ENCODE measurements around the gene LDLRAD4.

The LDLRAD4 gene

GRCh38 chr18:13548966-13549879, 330.7 kb downstream of the LDLRAD4 start:
- TF ChIP-seq Cebpa-rat (IDR thresholded peaks at IDR 0.05) = peak in 3 of 11 experiments; percentile 26 to 52 (median 45); a peak in 5 of 22 replicates
- H3K9me3 ChIP-seq (replicated peaks in 1 of 11) = peaks cover 11 to 43% (median 40%) of the 10 kb centered on the region in 11 experiments; a peak in 21 of 22 replicates
- H4K20me1 ChIP-seq = peaks cover 0 to 4% (median 0%) of the 10 kb centered on the region in 11 experiments; a peak in 1 of 22 replicates
- peaks cover 28 to 51% (median 46%) of the 10 kb centered on the region in 10 experiments for H3K4me1 ChIP-seq
- peak overlapping the region; percentile 0 to 82 (median 70); a peak in 21 of 22 replicates for H3K27ac ChIP-seq
- peak overlapping the region in 4 of 10 experiments; percentile 1 to 37 (median 12); a peak in 5 of 20 replicates for H3K4me3 ChIP-seq
- peak overlapping the region; percentile 46 to 72 (median 63); a peak in 20 of 22 replicates for H3K9ac ChIP-seq
- peaks cover 4 to 58% (median 40%) of the 10 kb centered on the region in 11 experiments; a peak in 19 of 22 replicates for H3K36me3 ChIP-seq
- H3K27me3 ChIP-seq = no peaks in the 10 kb centered on the region
- peak overlapping the region; percentile 61 to 88 (median 74) for H3K4me2 ChIP-seq

GRCh38 chr18:13549880-13550232, 331.3 kb downstream of the LDLRAD4 start:
- no peak for TF ChIP-seq Cebpa-rat (IDR thresholded peaks at IDR 0.05)
- H3K27ac ChIP-seq = peak overlapping the region; percentile 0 to 82 (median 70); a peak in 20 of 22 replicates

GRCh38 chr18:13550418-13551304, 332.1 kb downstream of the LDLRAD4 start:
- TF ChIP-seq Cebpa-rat (IDR thresholded peaks at IDR 0.05) = no peak
- Histone ChIP-seq H3K9ac (peak overlapping the region in 6 of 11 experiments; percentile 53 to 70 (median 66); a peak in 4 of 22 replicates), H3K4me1 (peaks cover 28 to 51% (median 46%) of the 10 kb centered on the region in 10 experiments), H3K36me3 (peaks cover 0 to 44% (median 26%) of the 10 kb centered on the region in 11 experiments; a peak in 19 of 22 replicates), H3K4me3 (no peak overlapping the region), H3K27me3 (no peaks in the 10 kb centered on the region), H3K27ac (peak overlapping the region in 9 of 11 experiments; percentile 62 to 82 (median 76); a peak in 16 of 22 replicates), H4K20me1 (peaks cover 0 to 4% (median 0%) of the 10 kb centered on the region in 11 experiments; a peak in 1 of 22 replicates), H3K9me3 (replicated peaks in 1 of 11) (peaks cover 11 to 29% (median 27%) of the 10 kb centered on the region in 11 experiments; a peak in 21 of 22 replicates), H3K4me2 (peak overlapping the region; percentile 61 to 88 (median 74))

More at GRCh38 chr18:13549880-13550232, 331.3 kb downstream of the LDLRAD4 start:
- H4K20me1 ChIP-seq = peaks cover 0 to 4% (median 0%) of the 10 kb centered on the region in 11 experiments; a peak in 1 of 22 replicates
- peak overlapping the region in 10 of 11 experiments; percentile 46 to 72 (median 64); a peak in 19 of 22 replicates for H3K9ac ChIP-seq
- H3K36me3 ChIP-seq = peaks cover 0 to 52% (median 34%) of the 10 kb centered on the region in 11 experiments; a peak in 19 of 22 replicates
- H3K4me3 ChIP-seq = peak overlapping the region in 1 of 10 experiments; percentile 1; a peak in 1 of 20 replicates
- H3K4me2 ChIP-seq = peak overlapping the region; percentile 61 to 88 (median 74)
- peaks cover 11 to 37% (median 35%) of the 10 kb centered on the region in 11 experiments; a peak in 21 of 22 replicates for H3K9me3 ChIP-seq (replicated peaks in 1 of 11)
- H3K4me1 ChIP-seq = peaks cover 28 to 51% (median 46%) of the 10 kb centered on the region in 10 experiments
- H3K27me3 ChIP-seq = no peaks in the 10 kb centered on the region

- H3K27ac ChIP-seq = peak overlapping the region in 2 of 11 experiments; percentile 16 to 70; a peak in 2 of 22 replicates
- peaks cover 11 to 24% (median 21%) of the 10 kb centered on the region in 11 experiments; a peak in 21 of 22 replicates for H3K9me3 ChIP-seq (replicated peaks in 1 of 11)
- peaks cover 0 to 4% (median 0%) of the 10 kb centered on the region in 11 experiments; a peak in 1 of 22 replicates for H4K20me1 ChIP-seq
- H3K27me3 ChIP-seq = no peaks in the 10 kb centered on the region
- peaks cover 0 to 38% (median 20%) of the 10 kb centered on the region in 11 experiments; a peak in 19 of 22 replicates for H3K36me3 ChIP-seq
- no peak for TF ChIP-seq Cebpa-rat (IDR thresholded peaks at IDR 0.05)
- peak overlapping the region in 9 of 11 experiments; percentile 3 to 86 (median 71); a peak in 9 of 22 replicates for H3K4me2 ChIP-seq
- H3K9ac ChIP-seq = no peak overlapping the region
- peaks cover 28 to 54% (median 46%) of the 10 kb centered on the region in 10 experiments for H3K4me1 ChIP-seq
- no peak overlapping the region for H3K4me3 ChIP-seq
Observed at GRCh38 chr18:13551305-13551603, 332.7 kb downstream of the LDLRAD4 start.

- no peak for TF ChIP-seq Cebpa-rat (IDR thresholded peaks at IDR 0.05)
- no peak overlapping the region for H3K4me3 ChIP-seq
- H3K9ac ChIP-seq = peak overlapping the region in 1 of 11 experiments; percentile 11; a peak in 1 of 22 replicates
- peaks cover 0 to 30% (median 12%) of the 10 kb centered on the region in 11 experiments; a peak in 19 of 22 replicates for H3K36me3 ChIP-seq
- H3K9me3 ChIP-seq (replicated peaks in 1 of 11) = peaks cover 10 to 15% (median 13%) of the 10 kb centered on the region in 11 experiments; a peak in 21 of 22 replicates
- H3K4me2 ChIP-seq = peak overlapping the region in 7 of 11 experiments; percentile 1 to 86 (median 66); a peak in 10 of 22 replicates
- peak overlapping the region in 1 of 11 experiments; percentile 5; a peak in 1 of 22 replicates for H3K27ac ChIP-seq
- H3K4me1 ChIP-seq = peaks cover 28 to 62% (median 46%) of the 10 kb centered on the region in 10 experiments
- H4K20me1 ChIP-seq = peaks cover 0 to 6% (median 0%) of the 10 kb centered on the region in 11 experiments; a peak in 1 of 22 replicates
- H3K27me3 ChIP-seq = no peaks in the 10 kb centered on the region
Observed at GRCh38 chr18:13551841-13552733, 333.5 kb downstream of the LDLRAD4 start.

- Histone ChIP-seq H3K9me3 (replicated peaks in 1 of 11) (peaks cover 0 to 2% (median 0%) of the 10 kb centered on the region in 11 experiments; a peak in 6 of 22 replicates), H3K4me1 (peaks cover 30 to 67% (median 52%) of the 10 kb centered on the region in 10 experiments), H3K36me3 (peaks cover 0 to 16% (median 0%) of the 10 kb centered on the region in 11 experiments; a peak in 6 of 22 replicates), H3K4me2 (no peak overlapping the region), H3K27ac (no peak overlapping the region), H3K4me3 (no peak overlapping the region), H3K27me3 (no peaks in the 10 kb centered on the region), H3K9ac (no peak overlapping the region), H4K20me1 (peaks cover 0 to 6% (median 0%) of the 10 kb centered on the region in 11 experiments; a peak in 3 of 22 replicates)
- TF ChIP-seq Cebpa-rat (IDR thresholded peaks at IDR 0.05) = no peak
Observed at GRCh38 chr18:13553449-13553848, 334.9 kb downstream of the LDLRAD4 start.

- H3K4me2 ChIP-seq = no peak overlapping the region
- H3K27ac ChIP-seq = no peak overlapping the region
- H3K27me3 ChIP-seq = no peaks in the 10 kb centered on the region
- peaks cover 0 to 15% (median 0%) of the 10 kb centered on the region in 11 experiments; a peak in 6 of 22 replicates for H3K36me3 ChIP-seq
- no peak overlapping the region for H3K4me3 ChIP-seq
- TF ChIP-seq Cebpa-rat (IDR thresholded peaks at IDR 0.05) = no peak
- H3K9me3 ChIP-seq (replicated peaks in 1 of 11) = no peaks in the 10 kb centered on the region
- H3K9ac ChIP-seq = no peak overlapping the region
- peaks cover 0 to 6% (median 0%) of the 10 kb centered on the region in 11 experiments; a peak in 2 of 22 replicates for H4K20me1 ChIP-seq
- H3K4me1 ChIP-seq = peaks cover 27 to 66% (median 50%) of the 10 kb centered on the region in 10 experiments
Observed at GRCh38 chr18:13555192-13555591, 336.6 kb downstream of the LDLRAD4 start.

Data from BLaER1 treated with 17β-estradiol and CSF1 and Interleukin-3, amounts not matched to agents 10 nM and 100 nM (cell line).